Stimulated activated CD4-positive, alpha-beta T cell treated with anti-CD3 and anti-CD28 coated beads, Interleukin-15, amount 100 ng/mL, for 1 hour (primary cell): ENCODE measurements around the gene PGBD1.

Experiments
- DNase-seq, 2 donors: peaks; one replicate each; pipeline ENCODE4 v3.0.0-alpha.2; 2020; ENCODE audit warnings: low read depth in 1 of 2, low spot score in 1 of 2

Gene PGBD1

DNA sequence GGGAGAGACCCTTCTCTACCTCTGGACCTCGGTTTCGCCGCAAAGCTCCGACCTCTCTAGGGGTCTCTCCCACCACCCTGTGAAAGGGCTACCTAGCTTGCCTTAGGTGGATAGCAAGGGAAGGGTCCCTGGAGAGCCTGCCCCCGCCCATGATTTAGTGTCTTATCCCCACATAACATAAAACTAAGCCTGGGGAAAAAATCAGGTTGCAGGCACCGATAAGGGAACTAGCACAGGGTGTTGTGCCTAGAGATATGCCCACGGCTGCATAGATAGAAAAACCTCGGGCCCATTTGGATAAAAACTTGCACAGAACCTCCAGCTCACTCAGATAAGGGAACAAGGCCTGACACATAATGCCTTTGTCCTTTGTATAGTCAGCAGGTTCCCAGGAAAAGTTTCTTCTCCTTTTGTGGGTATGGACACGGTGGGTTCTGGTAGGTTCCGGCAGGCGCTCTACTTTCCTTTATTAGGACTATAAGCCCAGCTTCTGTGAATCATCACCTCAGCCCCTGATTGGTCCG lies 53.7 kb downstream of the PGBD1 start:
- DNase-seq, result no peak

GRCh38 chr6:28335564-28336283 lies 54.4 kb downstream of the PGBD1 start, which contains the start of gene ZSCAN31:
ZSCAN31 (minus strand) TSS chr6:28336148; CDS start chr6:28329683, 6,465 bp downstream.
- peak; percentile 54 to 57 for DNase-seq

GRCh38 chr6:28336284-28337120 lies 55.1 kb downstream of the PGBD1 start:
- DNase-seq, result no peak

- DNase-seq, result no peak
Measured at GRCh38 chr6:28337121-28337520, 55.7 kb downstream of the PGBD1 start.

- DNase-seq, result no peak
Measured at GRCh38 chr6:28340310-28341095, 59.1 kb downstream of the PGBD1 start.

- no peak for DNase-seq
Measured at GRCh38 chr6:28343898-28344677, 62.7 kb downstream of the PGBD1 start.

GRCh38 chr6:28345201-28345600 lies 63.8 kb downstream of the PGBD1 start:
- DNase-seq, result no peak

- no peak for DNase-seq
Measured at GRCh38 chr6:28347119-28347518, 65.7 kb downstream of the PGBD1 start.

DNA sequence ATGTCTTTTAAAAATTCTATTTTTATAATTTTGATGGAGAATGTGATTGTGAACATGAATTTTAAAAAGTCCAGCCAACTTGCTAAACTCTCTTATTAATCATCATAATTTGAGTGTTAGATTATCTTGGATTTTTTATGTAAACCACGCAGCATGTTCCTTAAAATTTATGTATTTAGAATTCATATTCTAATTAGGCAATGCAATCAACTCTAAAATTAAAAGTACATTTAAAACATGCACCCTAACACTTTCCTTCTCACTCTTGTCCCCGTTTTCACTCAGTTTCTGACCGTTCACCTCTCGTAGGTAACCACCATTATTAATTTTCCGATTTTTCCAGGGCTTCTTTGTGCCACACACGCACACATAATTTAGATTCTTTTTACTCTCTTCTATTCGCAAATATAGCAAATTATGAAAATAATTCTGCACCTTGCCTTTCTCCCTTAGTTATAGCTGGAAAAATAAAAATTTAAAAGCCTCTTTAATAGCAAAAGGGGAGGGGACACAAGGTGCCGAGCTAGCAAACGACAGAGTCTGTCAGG lies 68.0 kb downstream of the PGBD1 start:
- no peak for DNase-seq

GRCh38 chr6:28349892-28350737 lies 68.7 kb downstream of the PGBD1 start, which contains the start of gene ZKSCAN3:
ZKSCAN3 (plus strand) TSS chr6:28349947; CDS start chr6:28359587, 9,640 bp downstream.
- DNase-seq, result peak; percentile 65 to 68

GRCh38 chr6:28351087-28351486 lies 69.7 kb downstream of the PGBD1 start:
- DNase-seq, result no peak

- DNase-seq, result no peak
Measured at GRCh38 chr6:28351493-28351925, 70.1 kb downstream of the PGBD1 start.
